ENCODE results near the gene KLF12. TPM values are rescaled to one million over a fixed set of nuclear protein-coding genes. Genes with fewer than 3 reads are reported as not detected.

Gene KLF12
- total RNA-seq, 2 experiments from 2014 or later = 69.5 to 74.7 TPM

DNA sequence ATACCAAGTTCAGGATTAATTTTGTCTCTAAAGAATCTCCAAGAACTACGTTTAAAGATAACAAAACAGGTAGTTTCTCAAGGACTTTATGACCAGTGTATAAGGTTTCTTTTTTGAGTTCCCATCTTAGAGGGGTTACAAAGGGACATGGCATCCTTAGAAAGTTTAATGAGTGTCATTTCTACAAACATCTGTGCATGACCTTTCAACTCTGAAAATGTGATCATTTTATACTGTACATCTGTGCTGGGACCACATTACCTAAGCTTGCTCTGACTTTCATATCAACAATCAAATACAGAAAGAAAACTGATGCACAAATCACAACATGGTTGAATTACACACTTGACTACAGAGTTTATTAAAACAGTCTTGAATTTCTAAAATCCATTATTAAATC is 37.1 kb downstream of the KLF12 start:
- Histone ChIP-seq H3K9me3 (ENCODE audit: control insufficient read depth in 1 of 2, insufficient read depth in 1 of 2, low read length in 2 of 2) (no peaks in the 10 kb centered on the region), H3K4me1 (ENCODE audit: insufficient read depth, low read length) (peaks cover 28% of the 10 kb centered on the region), H3K27me3 (ENCODE audit: control insufficient read depth in 1 of 2, insufficient read depth in 2 of 2, low read length in 2 of 2) (no peaks in the 10 kb centered on the region), H3K4me3 (ENCODE audit: low read length) (no peak overlapping the region), H3K27ac (ENCODE audit: low read depth in 1 of 2, low read length in 2 of 2) (no peak overlapping the region), H3K36me3 (ENCODE audit: insufficient read depth, low read length) (no peaks in the 10 kb centered on the region)
- Mint-ChIP-seq H3K27ac (peak overlapping the region; percentile 33), H3K9me3 (no peaks in the 10 kb centered on the region), H3K4me1 (ENCODE audit: low read depth) (peaks cover 76% of the 10 kb centered on the region), H3K27me3 (no peaks in the 10 kb centered on the region), H3K36me3 (ENCODE audit: low read depth) (peaks cover 8% of the 10 kb centered on the region), H3K4me3 (peak overlapping the region; percentile 21)
- intact Hi-C loops (cut with DNase I, micrococcal nuclease) = loop anchor here in 1 of 2 experiments (5.0 kb wide), 1 partner anchor 35 kb away; no protein-coding TSS in a partner anchor
- ChIA-PET CTCF (interaction anchor here (0.7 kb wide), 1 partner anchor 12 kb away, joined by 3 read pairs; no protein-coding TSS in a partner anchor), POLR2A (interaction anchor here (1.3 kb wide), 1 partner anchor 10 kb away, joined by 3 read pairs; no protein-coding TSS in a partner anchor)
- TF ChIP-seq, protein P1, sequence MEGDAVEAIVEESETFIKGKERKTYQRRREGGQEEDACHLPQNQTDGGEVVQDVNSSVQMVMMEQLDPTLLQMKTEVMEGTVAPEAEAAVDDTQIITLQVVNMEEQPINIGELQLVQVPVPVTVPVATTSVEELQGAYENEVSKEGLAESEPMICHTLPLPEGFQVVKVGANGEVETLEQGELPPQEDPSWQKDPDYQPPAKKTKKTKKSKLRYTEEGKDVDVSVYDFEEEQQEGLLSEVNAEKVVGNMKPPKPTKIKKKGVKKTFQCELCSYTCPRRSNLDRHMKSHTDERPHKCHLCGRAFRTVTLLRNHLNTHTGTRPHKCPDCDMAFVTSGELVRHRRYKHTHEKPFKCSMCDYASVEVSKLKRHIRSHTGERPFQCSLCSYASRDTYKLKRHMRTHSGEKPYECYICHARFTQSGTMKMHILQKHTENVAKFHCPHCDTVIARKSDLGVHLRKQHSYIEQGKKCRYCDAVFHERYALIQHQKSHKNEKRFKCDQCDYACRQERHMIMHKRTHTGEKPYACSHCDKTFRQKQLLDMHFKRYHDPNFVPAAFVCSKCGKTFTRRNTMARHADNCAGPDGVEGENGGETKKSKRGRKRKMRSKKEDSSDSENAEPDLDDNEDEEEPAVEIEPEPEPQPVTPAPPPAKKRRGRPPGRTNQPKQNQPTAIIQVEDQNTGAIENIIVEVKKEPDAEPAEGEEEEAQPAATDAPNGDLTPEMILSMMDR (IDR thresholded peaks at IDR 0.05) = no peak
- no peak for ATAC-seq (ENCODE audit: poor library complexity)
- DNase-seq = no peak

DNA sequence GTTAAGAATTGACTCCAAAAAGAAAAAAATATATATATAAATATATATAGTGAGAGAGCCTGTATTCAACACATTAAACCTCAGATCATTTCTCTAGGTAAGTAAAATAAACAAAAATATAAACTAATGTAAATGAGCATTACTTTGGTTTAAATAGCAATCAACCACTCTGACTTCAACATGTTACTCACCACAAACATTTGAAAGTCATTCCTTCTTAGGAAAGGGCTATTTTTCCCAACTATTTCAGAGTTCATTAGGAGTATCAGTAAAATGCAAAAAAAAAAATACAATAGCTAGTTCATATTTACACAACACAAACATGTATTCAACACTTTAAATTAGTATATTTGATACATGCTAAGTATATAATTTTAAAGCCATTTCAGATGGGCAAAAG is 40.5 kb downstream of the KLF12 start:
- H3K27ac ChIP-seq (ENCODE audit: low read depth in 1 of 2, low read length in 2 of 2) = no peak overlapping the region
- CTCF ChIA-PET = interaction anchor here (0.7 to 1.2 kb wide), 2 partner anchors 16 to 193 kb away, joined by 3 read pairs; no protein-coding TSS in a partner anchor
- H3K36me3 Mint-ChIP-seq (ENCODE audit: low read depth) = no peaks in the 10 kb centered on the region
- H3K9me3 ChIP-seq (ENCODE audit: control insufficient read depth in 1 of 2, insufficient read depth in 1 of 2, low read length in 2 of 2) = no peaks in the 10 kb centered on the region
- POLR2A ChIA-PET = interaction anchor here (0.8 to 1.9 kb wide), 5 partner anchors 36 to 108 kb away, joined by 3 to 8 read pairs (median 4); partner anchors contain the start of gene KLF12
- no peaks in the 10 kb centered on the region for H3K36me3 ChIP-seq (ENCODE audit: insufficient read depth, low read length)
- no peaks in the 10 kb centered on the region for H3K9me3 Mint-ChIP-seq
- DNase-seq = no peak
- no peak overlapping the region for H3K4me3 Mint-ChIP-seq
- H3K27me3 Mint-ChIP-seq = no peaks in the 10 kb centered on the region
- intact Hi-C loops (cut with DNase I, micrococcal nuclease) = loop anchor here in 1 of 2 experiments (5.0 kb wide), 1 partner anchor 39 kb away; the partner anchor contains the start of gene KLF12
- H3K4me1 Mint-ChIP-seq (ENCODE audit: low read depth) = peaks cover 76% of the 10 kb centered on the region
- TF ChIP-seq, protein P1 (IDR thresholded peaks at IDR 0.05) = no peak
- H3K27me3 ChIP-seq (ENCODE audit: control insufficient read depth in 1 of 2, insufficient read depth in 2 of 2, low read length in 2 of 2) = no peaks in the 10 kb centered on the region
- H3K4me1 ChIP-seq (ENCODE audit: insufficient read depth, low read length) = peaks cover 9% of the 10 kb centered on the region
- no peak overlapping the region for H3K4me3 ChIP-seq (ENCODE audit: low read length)
- peak overlapping the region; percentile 77 for H3K27ac Mint-ChIP-seq
- ATAC-seq (ENCODE audit: poor library complexity) = no peak

DNA sequence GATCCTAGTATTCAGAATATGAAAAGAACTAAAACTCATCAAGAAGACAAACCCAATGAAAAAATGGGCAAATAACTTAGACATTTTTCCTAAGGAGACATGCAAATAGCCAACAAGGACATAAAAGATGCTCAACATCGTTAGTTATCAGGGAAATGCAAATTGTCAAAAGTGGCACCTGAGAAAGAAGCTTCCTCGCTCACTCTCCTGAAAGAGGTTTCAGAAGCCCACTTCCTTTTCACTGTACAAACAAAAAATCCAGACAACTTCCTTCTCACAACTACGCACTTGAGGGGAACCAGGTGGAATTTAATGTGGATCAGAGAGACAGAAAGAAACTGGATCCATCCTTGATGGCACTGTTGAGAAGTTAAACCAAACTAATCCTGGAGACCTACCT is 41.5 kb downstream of the KLF12 start:
- H3K36me3 Mint-ChIP-seq (ENCODE audit: low read depth) = no peaks in the 10 kb centered on the region
- H3K4me3 ChIP-seq (ENCODE audit: low read length) = no peak overlapping the region
- TF ChIP-seq, protein P1 (IDR thresholded peaks at IDR 0.05) = no peak
- no peaks in the 10 kb centered on the region for H3K27me3 ChIP-seq (ENCODE audit: control insufficient read depth in 1 of 2, insufficient read depth in 2 of 2, low read length in 2 of 2)
- peak in 2 of 14 experiments; percentile 15 to 45 for DNase-seq
- peak overlapping the region; percentile 77 for H3K27ac Mint-ChIP-seq
- H3K4me1 Mint-ChIP-seq (ENCODE audit: low read depth) = peaks cover 76% of the 10 kb centered on the region
- no peak for ATAC-seq (ENCODE audit: poor library complexity)
- intact Hi-C loops (cut with DNase I, micrococcal nuclease) = loop anchor here in 1 of 2 experiments (5.0 kb wide), 1 partner anchor 40 kb away; the partner anchor contains the start of gene KLF12
- no peaks in the 10 kb centered on the region for H3K36me3 ChIP-seq (ENCODE audit: insufficient read depth, low read length)
- H3K4me3 Mint-ChIP-seq = peak overlapping the region; percentile 73
- ChIA-PET POLR2A (interaction anchor here (0.7 to 1.9 kb wide), 4 partner anchors 41 to 194 kb away, joined by 3 to 8 read pairs (median 4); partner anchors contain the start of gene KLF12), CTCF (interaction anchor here (1.2 kb wide), 1 partner anchor 194 kb away, joined by 3 read pairs; no protein-coding TSS in a partner anchor)
- H3K27me3 Mint-ChIP-seq = no peaks in the 10 kb centered on the region
- H3K27ac ChIP-seq (ENCODE audit: low read depth in 1 of 2, low read length in 2 of 2) = no peak overlapping the region
- H3K9me3 Mint-ChIP-seq = no peaks in the 10 kb centered on the region
- H3K4me1 ChIP-seq (ENCODE audit: insufficient read depth, low read length) = peaks cover 15% of the 10 kb centered on the region
- H3K9me3 ChIP-seq (ENCODE audit: control insufficient read depth in 1 of 2, insufficient read depth in 1 of 2, low read length in 2 of 2) = no peaks in the 10 kb centered on the region

Measured in CD4-positive, alpha-beta T cell (primary cell).